HG02798 (cell line): ENCODE results near the gene SMG9.

Source experiments
- ATAC-seq: cut with Tn5 transposase; IDR thresholded peaks from one replicate; pipeline ENCODE4 v1.9.1; 2021; ENCODE audit warnings: mild to moderate bottlenecking; ENCODE audit not compliant: unreplicated experiment, poor library complexity

SMG9 gene

GRCh38 chr19:43760941-43761340 is 6.2 kb upstream of the SMG9 start:
- no peak for ATAC-seq

GRCh38 chr19:43759515-43759914 is 4.8 kb upstream of the SMG9 start:
- ATAC-seq: no peak

DNA sequence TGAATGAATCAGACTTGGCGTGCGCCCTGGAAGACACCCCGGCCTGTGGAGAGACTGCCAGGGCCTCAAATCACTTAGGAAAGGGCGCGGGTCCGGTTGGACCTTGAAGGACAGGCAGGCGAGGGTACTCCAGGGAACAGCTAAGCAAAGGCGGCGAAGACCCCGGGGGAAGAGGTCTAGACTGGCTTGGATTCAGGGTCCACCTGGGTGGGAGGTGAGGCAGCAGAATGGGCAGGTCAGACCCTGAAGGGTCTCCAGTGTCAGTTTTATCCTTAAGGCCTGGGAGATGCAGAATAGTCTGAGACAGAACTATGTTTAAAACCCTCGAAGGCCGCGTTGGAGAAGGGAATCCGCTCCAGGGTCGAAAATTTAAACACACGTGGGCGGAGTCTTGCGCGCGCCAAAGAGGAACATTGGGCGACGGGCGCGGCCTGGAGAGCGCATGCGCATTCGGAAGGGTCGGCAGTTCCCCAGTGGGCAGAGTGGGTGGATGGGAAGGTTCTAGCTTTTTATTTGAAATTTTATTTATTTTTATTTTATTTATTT is 567 bp upstream of the SMG9 start:
- ATAC-seq: peak; percentile 30

- ATAC-seq: no peak
Observed at GRCh38 chr19:43754253-43754502, 584 bp downstream of the SMG9 start.

DNA sequence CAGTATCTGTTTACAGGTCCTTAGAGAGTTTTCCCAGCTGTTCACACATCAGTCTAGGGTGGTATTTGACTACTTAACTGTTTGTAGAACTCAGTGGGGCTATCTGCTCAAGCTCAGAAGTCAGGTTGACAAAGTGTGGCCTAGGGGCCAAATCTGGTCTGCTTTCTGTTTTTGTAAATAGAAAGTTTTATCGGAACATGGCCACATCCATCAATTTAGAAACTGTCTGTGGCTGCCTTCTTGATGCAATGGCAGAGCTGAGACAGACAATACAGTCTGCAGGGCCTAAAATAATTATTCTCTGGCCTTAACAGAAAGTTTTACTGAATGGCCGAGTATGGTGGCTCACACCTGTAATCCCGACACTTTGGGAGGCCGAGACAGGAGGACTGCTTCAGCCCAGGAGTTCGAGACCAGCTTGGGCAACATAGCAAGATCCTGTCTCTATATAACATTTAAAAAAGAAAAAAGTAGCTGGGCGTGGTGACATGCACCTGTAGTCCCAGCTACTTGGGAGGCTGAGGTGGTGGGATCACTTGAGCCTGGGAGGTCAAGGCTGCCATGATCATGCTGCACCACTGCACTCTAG is 2.4 kb downstream of the SMG9 start:
- ATAC-seq: no peak

GRCh38 chr19:43751466-43752220 is 3.1 kb downstream of the SMG9 start:
- ATAC-seq: no peak

GRCh38 chr19:43749898-43750297 is 4.9 kb downstream of the SMG9 start:
- no peak for ATAC-seq

DNA sequence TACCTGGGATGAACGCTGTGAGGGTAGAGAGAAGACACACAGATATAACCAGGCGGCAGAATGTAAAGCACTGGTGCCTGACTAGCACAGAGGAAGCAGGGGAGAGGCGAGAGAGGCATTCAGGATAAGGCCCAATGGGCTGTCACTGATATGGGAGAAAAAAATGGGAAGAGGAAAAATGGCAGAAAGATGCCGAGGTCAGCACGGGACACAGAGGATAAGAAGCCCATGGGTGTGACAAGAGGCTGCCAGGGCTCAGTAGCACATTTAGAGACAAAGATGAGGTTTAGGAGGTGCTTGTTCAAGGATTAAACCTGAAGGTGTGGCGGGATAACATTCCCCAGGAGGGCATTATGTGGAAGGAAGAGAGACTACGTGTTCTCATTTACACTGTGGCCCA is 5.6 kb downstream of the SMG9 start:
- ATAC-seq: no peak

DNA sequence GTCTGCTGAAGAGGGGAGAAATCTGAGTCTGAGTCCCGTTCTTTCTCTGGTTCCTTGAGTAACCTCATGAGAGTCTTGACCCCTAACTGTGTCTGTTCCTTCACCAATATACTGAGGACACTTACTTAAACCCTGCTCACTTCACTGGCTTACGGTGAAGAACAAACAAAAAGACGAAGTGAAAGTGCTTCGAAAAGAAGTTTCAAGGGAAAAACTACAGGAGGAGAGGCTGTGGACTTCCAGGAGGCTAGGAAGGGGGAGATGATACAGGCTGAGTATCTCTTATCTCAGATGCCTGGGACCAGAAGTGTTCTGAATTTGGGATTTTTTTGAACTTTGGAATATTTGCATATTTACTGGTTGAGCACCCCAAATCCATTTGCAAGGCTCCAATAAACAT is 6.1 kb downstream of the SMG9 start:
- no peak for ATAC-seq

DNA sequence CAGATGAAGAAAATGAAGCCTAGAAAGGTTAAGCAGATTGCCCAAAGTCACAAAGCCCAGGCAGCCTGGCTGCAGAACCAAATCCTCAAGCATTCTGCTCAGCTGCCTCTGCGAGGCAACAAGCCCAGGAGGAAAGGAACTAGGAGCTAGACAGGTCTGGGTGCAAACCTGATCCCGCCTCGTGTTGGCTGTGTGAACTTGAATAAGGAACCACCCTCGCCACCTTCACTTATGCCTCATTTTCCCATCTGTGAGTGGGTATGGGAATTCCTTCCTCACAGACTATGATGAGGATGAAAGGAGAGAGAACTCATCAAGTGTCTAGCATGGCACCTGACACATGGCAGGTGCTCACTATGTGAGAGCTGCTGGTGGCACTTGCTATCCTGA is 6.6 kb downstream of the SMG9 start:
- no peak for ATAC-seq

DNA sequence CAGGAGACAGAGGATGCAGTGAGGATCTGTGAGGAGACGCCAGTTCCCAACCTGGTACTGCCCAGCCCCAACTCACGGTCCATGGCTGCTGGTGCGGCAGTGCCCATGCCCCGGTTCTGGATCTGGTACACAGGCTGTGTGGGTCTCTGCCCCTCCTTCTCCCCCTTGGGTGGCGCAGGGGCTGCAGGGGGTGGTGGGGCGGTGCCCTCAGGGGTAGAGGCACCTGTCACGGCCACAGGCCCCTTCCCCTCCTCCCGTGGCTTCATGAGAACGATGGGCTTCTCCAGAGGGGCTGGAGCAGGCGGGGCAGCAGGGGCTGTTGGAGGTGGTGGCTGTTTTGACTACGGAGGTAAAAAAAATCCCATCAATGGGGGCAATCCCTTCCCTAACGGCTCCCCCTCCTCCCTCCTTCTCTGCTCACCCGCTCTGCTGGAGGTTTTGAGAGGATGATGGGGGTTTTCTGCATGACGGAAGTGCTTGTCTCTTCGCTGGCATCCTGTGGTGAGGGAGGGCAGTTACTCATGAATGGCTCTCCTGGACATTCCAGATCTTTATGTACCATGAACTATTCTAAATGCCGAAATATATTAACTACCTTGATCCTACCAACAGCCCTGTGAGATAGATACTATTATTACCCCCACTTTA is 7.1 kb downstream of the SMG9 start:
- no peak for ATAC-seq

GRCh38 chr19:43743059-43743458 is 11.7 kb downstream of the SMG9 start:
- no peak for ATAC-seq

DNA sequence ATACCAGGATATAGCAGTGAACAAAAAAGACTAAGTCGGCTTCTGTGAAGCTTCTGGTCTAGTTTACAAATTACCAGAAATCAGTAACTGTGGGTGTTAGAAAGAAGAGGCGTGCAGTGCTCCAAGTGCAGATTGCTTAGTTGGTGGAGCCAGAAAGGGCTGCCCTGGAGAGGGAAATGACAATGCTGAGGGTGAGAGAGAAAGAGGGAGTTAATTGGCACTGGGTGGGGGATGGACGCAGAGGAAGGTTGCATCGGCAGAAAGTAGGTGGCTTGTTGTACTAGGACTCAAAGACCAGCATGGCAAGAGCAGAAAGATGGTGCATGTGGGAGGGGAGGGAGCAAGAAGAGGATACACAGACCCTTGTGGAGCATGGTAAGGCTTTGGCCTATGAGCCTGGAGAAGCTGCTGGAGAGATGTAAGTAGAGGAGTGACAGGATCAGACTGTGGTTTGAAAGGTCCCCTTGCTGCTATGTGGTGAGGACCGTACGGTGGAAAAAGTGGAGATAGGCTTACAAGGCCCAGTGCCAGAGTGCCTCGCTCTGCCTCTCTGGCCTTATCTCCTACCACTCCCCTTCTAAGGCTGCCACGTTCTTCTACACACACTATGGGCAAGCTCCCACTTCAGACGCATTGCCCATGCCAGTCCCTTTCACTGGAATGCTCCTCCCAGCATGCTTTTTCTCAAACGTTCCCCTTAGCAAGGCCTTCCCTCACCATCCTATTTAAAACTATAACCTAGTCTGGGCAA is 13.5 kb downstream of the SMG9 start:
- no peak for ATAC-seq

DNA sequence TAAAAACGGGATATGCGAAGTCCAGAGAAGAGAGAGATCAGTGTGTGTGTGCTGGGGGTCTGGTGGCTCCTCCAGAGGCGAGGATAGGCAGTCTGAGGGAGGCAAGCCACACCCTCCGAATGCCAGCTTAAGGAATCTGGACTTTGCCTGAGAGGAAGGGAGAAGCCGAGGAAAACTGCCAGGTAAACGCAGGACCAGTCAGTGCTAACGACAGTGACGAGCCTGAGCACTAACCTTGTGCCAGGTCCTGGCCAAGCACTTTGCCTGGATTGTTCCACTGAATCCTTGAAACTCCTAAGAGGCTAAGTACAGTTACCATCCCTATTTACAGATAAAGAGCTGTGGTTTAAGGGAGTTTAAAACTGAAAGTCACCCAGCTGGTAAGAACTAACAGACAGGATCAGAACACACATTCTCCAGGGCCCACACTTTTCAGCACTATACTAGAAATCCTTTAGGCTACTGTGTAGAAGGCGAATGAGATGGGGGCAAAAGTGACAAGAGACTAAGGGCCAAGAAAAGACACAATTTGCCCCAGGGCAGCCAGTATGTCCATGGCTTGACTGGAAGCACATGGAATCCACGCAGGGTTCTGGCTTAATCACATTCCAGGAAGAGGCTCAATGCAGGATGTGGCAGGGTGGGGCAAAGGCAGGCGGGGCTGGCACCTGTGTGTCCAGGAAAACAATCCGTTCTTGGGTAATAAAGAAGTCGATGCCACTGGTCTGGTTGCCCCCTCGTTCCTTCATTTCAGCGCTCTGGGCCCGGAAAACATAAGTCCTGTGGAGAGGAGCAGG is 15.1 kb downstream of the SMG9 start:
- no peak for ATAC-seq

DNA sequence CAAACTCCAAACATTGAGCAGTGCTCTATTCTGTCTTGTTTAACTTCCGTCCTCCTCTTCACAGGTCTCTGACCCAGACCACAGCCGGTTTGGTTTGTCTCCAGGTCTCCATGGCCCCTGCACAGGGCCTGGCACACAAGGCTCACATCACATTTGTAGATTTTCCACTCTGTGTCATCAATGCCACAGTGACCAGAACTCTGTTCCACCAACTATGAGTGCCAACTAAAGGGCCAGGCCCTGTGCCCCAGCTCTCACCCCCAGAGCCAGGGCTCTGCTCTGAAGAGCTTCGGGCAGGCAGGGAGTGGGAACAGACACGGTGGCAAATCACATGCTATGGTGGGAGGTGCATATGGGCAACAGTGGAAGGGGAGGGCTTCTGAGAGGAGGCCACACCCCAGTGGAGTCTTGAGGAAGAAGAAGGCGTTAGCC is 16.0 kb downstream of the SMG9 start:
- ATAC-seq: no peak

DNA sequence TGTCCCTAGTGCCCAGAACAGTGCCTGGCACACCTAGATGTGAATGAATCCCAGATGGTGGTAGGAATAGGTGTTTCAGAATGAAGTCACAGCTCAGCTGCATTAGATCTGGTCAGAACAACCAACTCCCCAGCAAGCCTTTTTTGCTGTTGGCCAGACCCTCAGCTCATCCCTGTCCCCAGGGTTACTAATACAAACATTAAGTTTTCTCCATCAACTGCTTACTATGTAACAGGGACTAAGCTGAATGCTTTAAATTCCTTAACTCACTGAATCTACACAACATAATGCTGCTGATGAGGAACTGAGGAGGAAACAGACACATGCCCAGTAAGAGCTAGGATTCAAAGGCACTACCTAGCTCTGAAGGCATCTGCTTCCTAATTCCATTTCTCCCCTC is 18.8 kb downstream of the SMG9 start:
- no peak for ATAC-seq

DNA sequence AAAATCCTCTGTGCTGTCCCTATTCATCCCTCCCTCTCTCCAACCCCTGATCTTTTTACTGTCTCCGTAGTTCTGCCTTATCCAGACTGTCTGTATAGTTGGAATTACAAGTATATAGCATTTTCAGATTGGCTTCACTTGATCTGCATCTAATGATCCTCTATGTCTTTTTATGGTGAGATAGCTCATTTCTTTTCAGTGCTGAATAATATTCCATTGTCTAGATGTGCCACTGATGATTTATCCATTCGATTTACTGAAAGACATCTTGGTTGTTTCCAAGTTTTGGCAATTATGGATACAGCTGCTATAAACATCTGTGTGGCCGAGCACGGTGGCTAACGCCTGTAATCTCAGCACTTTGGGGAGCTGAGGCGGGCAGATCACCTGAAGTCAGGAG is 19.7 kb downstream of the SMG9 start:
- no peak for ATAC-seq

GRCh38 chr19:43731846-43732245 is 22.9 kb downstream of the SMG9 start:
- ATAC-seq: no peak

DNA sequence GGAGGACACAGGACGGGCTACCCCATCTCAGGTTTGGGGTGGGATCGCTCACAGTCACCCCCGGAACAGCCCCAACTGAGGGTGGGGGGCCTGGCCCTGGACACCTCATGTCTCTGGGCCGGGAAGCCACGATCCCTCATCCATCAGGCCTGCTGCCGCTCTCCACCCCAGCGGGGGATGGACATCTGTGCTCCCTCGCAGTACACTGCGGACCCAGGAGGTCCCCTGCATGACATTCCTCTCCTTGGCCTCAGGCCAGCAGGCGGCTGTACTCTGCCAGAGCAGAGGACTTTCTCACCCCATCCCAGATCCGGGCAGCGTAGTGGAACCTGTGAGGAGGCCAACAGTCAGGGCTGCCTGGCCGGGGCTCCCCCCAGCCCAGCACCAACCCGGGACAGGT is 23.4 kb downstream of the SMG9 start:
- ATAC-seq: no peak

DNA sequence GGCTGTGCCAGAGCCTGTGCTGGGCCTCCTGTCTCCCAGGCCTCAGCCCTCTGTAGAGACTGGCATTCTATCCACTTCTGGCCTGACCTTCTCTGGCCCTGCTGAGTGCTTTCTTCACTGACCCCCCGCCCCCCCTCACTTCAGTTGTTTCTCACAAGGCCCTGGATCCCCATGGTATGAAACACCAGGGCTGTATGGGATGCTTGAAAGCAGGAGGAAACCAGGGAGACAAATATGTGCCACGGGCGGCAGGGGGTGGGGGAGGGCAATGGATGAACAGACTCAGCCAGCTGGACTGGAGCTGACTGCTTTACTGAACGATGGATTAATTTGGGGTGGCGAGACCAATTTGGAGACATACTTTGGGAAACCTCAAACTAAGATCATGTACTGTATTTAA is 24.8 kb downstream of the SMG9 start:
- no peak for ATAC-seq

DNA sequence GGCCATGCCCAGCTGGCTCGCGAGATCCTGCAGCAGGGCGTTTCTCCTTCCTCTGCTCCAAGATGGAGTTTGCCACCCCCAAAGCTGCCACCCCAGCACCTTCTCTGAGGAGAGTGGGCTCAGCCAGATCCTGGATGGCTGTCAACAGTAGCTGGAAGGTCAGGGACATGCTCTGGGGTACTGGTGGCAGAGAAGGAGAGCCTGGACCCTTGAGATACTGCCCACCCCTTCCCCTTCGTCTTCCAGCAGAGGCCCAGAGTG is 27.2 kb downstream of the SMG9 start:
- ATAC-seq: no peak
